ENCODE results near the gene CEP104. TPM values are rescaled to one million over a fixed set of nuclear protein-coding genes. Genes with fewer than 3 reads are reported as not detected.
A peak's percentile ranks its signal among the peaks of the same experiment; 100 is the strongest.

The CEP104 gene
- total and polyA plus RNA-seq, 9 of the 15 experiments (the other 6 are each of a cell fraction or from before 2014, with no cell fraction given): 11.2 to 63.4 (median 42.6) TPM

DNA sequence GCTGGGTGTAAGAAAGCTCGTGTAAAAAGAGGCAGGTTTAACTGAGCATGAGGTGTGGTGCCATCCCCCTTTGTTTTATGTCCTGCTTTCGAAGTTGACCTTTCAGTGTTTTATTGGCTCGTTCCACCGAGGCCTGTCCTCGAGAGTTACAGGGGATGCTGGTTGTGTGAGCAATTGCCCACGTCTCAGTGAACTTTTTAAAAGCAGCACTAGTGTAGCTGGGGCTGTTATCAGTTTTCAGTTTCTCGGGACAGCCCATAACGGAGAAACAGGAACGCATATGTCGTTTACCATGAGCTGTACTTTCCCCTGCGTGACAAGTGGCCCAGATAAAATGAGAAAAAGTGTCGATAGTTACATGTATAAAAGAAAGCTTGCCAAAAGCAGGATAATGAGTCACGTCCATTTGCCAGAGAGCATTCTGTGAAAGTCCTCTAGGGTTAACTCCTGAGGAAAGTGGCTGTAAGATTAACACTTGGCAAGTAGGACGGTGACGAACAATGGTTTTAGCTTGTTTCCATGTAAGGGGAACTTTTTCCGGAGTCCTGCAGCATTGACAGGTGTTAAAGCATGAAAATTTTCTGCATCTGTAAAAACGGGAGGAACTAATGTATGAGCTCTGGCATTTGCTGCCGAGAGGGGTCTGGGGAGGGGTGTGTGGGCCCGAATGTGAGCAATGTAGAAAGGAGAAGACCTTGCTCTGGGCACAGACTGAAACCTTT lies 52.9 kb downstream of the CEP104 start (continued):
- TF ChIP-seq, protein P1, sequence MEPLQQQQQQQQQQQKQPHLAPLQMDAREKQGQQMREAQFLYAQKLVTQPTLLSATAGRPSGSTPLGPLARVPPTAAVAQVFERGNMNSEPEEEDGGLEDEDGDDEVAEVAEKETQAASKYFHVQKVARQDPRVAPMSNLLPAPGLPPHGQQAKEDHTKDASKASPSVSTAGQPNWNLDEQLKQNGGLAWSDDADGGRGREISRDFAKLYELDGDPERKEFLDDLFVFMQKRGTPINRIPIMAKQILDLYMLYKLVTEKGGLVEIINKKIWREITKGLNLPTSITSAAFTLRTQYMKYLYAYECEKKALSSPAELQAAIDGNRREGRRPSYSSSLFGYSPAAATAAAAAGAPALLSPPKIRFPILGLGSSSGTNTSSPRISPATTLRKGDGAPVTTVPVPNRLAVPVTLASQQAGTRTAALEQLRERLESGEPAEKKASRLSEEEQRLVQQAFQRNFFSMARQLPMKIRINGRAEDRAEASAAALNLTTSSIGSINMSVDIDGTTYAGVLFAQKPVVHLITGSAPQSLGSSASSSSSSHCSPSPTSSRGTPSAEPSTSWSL (CRISPR knock-in tag; IDR thresholded peaks at IDR 0.05; ENCODE audit: borderline replicate concordance): no peak
- TF ChIP-seq PKNOX1 (IDR thresholded peaks at IDR 0.05) (0 out of 2 replicates have a peak, but pooled peaks have one; percentile 4), NR2C2 (CRISPR knock-in tag; IDR thresholded peaks at IDR 0.05) (no peak), NR2C2 (tag; IDR thresholded peaks at IDR 0.05) (peak; percentile 45; the same call in 1 of the 2 replicates), TBP (optimal IDR thresholded peaks at IDR 0.05; ENCODE audit: low read depth, low read length) (peak; percentile 24), ATF7 (IDR thresholded peaks at IDR 0.05) (no peak), EP400 (IDR thresholded peaks at IDR 0.05) (peak; percentile 17; the same call in 1 of the 2 replicates), SPI1 (IDR thresholded peaks at IDR 0.05; ENCODE audit: borderline replicate concordance, low read depth, low read length) (peak; percentile 11; the same call in 1 of the 2 replicates), BMI1 (IDR thresholded peaks at IDR 0.05; ENCODE audit: low read length) (0 out of 2 replicates have a peak, but pooled peaks have one; percentile 22), ZBTB11 (CRISPR knock-in tag; IDR thresholded peaks at IDR 0.05) (peak in 1 of 3 experiments; percentile 37; a peak in 1 of 6 replicates), ZSCAN29 (IDR thresholded peaks at IDR 0.05) (0 out of 2 replicates have a peak, but pooled peaks have one; percentile 29), FOSL1 (tag; conservative IDR thresholded peaks at IDR 0.05) (peak; percentile 64), MEIS2 (IDR thresholded peaks at IDR 0.05; ENCODE audit: partially characterized antibody) (peak; percentile 11), SMARCE1 (IDR thresholded peaks at IDR 0.05) (0 out of 2 replicates have a peak, but pooled peaks have one; percentile 36)
- TF ChIP-seq, protein P2, sequence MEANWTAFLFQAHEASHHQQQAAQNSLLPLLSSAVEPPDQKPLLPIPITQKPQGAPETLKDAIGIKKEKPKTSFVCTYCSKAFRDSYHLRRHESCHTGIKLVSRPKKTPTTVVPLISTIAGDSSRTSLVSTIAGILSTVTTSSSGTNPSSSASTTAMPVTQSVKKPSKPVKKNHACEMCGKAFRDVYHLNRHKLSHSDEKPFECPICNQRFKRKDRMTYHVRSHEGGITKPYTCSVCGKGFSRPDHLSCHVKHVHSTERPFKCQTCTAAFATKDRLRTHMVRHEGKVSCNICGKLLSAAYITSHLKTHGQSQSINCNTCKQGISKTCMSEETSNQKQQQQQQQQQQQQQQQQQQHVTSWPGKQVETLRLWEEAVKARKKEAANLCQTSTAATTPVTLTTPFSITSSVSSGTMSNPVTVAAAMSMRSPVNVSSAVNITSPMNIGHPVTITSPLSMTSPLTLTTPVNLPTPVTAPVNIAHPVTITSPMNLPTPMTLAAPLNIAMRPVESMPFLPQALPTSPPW (CRISPR knock-in tag; IDR thresholded peaks at IDR 0.05): peak; percentile 28; the same call in 1 of the 2 replicates
- TF ChIP-seq, protein P3, sequence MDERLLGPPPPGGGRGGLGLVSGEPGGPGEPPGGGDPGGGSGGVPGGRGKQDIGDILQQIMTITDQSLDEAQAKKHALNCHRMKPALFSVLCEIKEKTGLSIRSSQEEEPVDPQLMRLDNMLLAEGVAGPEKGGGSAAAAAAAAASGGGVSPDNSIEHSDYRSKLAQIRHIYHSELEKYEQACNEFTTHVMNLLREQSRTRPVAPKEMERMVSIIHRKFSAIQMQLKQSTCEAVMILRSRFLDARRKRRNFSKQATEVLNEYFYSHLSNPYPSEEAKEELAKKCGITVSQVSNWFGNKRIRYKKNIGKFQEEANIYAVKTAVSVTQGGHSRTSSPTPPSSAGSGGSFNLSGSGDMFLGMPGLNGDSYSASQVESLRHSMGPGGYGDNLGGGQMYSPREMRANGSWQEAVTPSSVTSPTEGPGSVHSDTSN (CRISPR knock-in tag; IDR thresholded peaks at IDR 0.05; ENCODE audit: low read depth): no peak
- TF ChIP-seq, protein P3 (tag; conservative IDR thresholded peaks at IDR 0.05; ENCODE audit: low read depth): peak; percentile 8; the same call in 1 of the 2 replicates
